ENCODE measurements around the gene ZNF579.
A peak's percentile ranks its signal among the peaks of the same experiment; 100 is the strongest.

The ZNF579 gene

GRCh38 chr19:55613396-55613795, 32.7 kb upstream of the ZNF579 start:
- no peak for DNase-seq (ENCODE audit: low read depth, low spot score)

- no peak for DNase-seq (ENCODE audit: low read depth, low spot score)
Observed at GRCh38 chr19:55611983-55612645, 31.5 kb upstream of the ZNF579 start.

GRCh38 chr19:55611300-55611982, 30.8 kb upstream of the ZNF579 start:
- DNase-seq (ENCODE audit: low read depth, low spot score): no peak

- no peak for DNase-seq (ENCODE audit: low read depth, low spot score)
Observed at GRCh38 chr19:55609326-55609725, 28.7 kb upstream of the ZNF579 start.

GRCh38 chr19:55606817-55607216, 26.2 kb upstream of the ZNF579 start:
- DNase-seq (ENCODE audit: low read depth, low spot score): no peak

- DNase-seq (ENCODE audit: low read depth, low spot score): no peak
Observed at GRCh38 chr19:55606471-55606787, 25.8 kb upstream of the ZNF579 start.

- no peak for DNase-seq (ENCODE audit: low read depth, low spot score)
Observed at GRCh38 chr19:55605637-55606470, 25.2 kb upstream of the ZNF579 start, which contains the start of gene ZNF865. TSS of gene ZNF865 (plus strand) at chr19:55605647. CDS start at chr19:55613619, 7,972 bp downstream.

- peak; percentile 98 for DNase-seq (ENCODE audit: low read depth, low spot score)
Observed at GRCh38 chr19:55605207-55605636, 24.6 kb upstream of the ZNF579 start.

- DNase-seq (ENCODE audit: low read depth, low spot score): no peak
Observed at GRCh38 chr19:55603581-55604292, 23.1 kb upstream of the ZNF579 start.

GRCh38 chr19:55603115-55603514, 22.5 kb upstream of the ZNF579 start:
- DNase-seq (ENCODE audit: low read depth, low spot score): no peak

GRCh38 chr19:55602104-55603001, 21.7 kb upstream of the ZNF579 start:
- DNase-seq (ENCODE audit: low read depth, low spot score): no peak

GRCh38 chr19:55601084-55601483, 20.4 kb upstream of the ZNF579 start:
- DNase-seq (ENCODE audit: low read depth, low spot score): no peak

- no peak for DNase-seq (ENCODE audit: low read depth, low spot score)
Observed at GRCh38 chr19:55600662-55601028, 20.0 kb upstream of the ZNF579 start.

GRCh38 chr19:55599842-55600661, 19.4 kb upstream of the ZNF579 start, which contains the start of gene ZNF524:
TSS of gene ZNF524 (plus strand) at chr19:55600288. CDS start at chr19:55602113, 1,825 bp downstream.
- peak; percentile 61 for DNase-seq (ENCODE audit: low read depth, low spot score)

GRCh38 chr19:55599468-55599841, 18.8 kb upstream of the ZNF579 start, which contains the start of gene FIZ1:
TSS of gene FIZ1 (minus strand) at chr19:55599517. CDS start at chr19:55597865, 1,652 bp downstream.
- DNase-seq (ENCODE audit: low read depth, low spot score): peak; percentile 92

GRCh38 chr19:55598719-55599467, 18.2 kb upstream of the ZNF579 start:
- peak; percentile 79 for DNase-seq (ENCODE audit: low read depth, low spot score)

- DNase-seq (ENCODE audit: low read depth, low spot score): no peak
Observed at GRCh38 chr19:55598034-55598433, 17.4 kb upstream of the ZNF579 start.

- no peak for DNase-seq (ENCODE audit: low read depth, low spot score)
Observed at GRCh38 chr19:55597501-55597921, 16.9 kb upstream of the ZNF579 start.

GRCh38 chr19:55596304-55596703, 15.7 kb upstream of the ZNF579 start:
- no peak for DNase-seq (ENCODE audit: low read depth, low spot score)

Measured in activated naive CD8-positive, alpha-beta T cell treated with anti-CD3 and anti-CD28 coated beads, Interleukin-2, amount 50 U/mL, for 16 hours (primary cell).